Left ventricle myocardium inferior (tissue), 1 donor: ENCODE measurements around the gene KIN. TPM values are rescaled to one million over a fixed set of nuclear protein-coding genes. Genes with fewer than 3 reads are reported as not detected.

ENCODE experiments used
- DNase-seq: peaks from one replicate; pipeline ENCODE4 v3.0.0-alpha.2; 2020
- H3K27ac ChIP-seq: fragments of 200-600 bp; replicated peaks from 2 replicates; pipeline ENCODE4 v1.8.0; 2021
- H3K27me3 ChIP-seq: fragments of 200-600 bp; 2 replicates; pipeline ENCODE4 v1.8.0; 2021; ENCODE audit warnings: low read depth
- H3K36me3 ChIP-seq: fragments of 200-600 bp; 2 replicates; pipeline ENCODE4 v1.8.0; 2021
- H3K4me1 ChIP-seq: fragments of 200-600 bp; 2 replicates; pipeline ENCODE4 v1.8.0; 2021
- H3K4me3 ChIP-seq: fragments of 200-600 bp; 2 replicates; pipeline ENCODE4 v1.8.0; 2021; ENCODE audit warnings: mild to moderate bottlenecking, moderate library complexity
- H3K9me3 ChIP-seq: fragments of 200-600 bp; replicated peaks from 2 replicates; pipeline ENCODE4 v1.8.0; 2021
- intact Hi-C: fragments of 100-400 bp; cut with micrococcal nuclease; formaldehyde crosslinking; loops from one replicate; pipeline ENCODE4 v1.11.0; 2022
- total RNA-seq: library from RNA; stranded (reverse); fragmentation: NEBNext Ultra II Directional; extraction: Animal tissue kit (Norgen Biotek cat#: 25700); gene quantifications from one replicate; pipeline ENCODE4 v1.2.1, GENCODE V29; 2021
- TF ChIP-seq, protein P1 (sequence below): fragments of 200-600 bp; IDR thresholded peaks from 2 replicates; pipeline ENCODE4 v1.8.0; 2021; ENCODE audit warnings: antibody characterized with exemption, mild to moderate bottlenecking, borderline replicate concordance
- donor health status: DM: no; HTN: yes; CAD: no; lungs with severe emphysema.

Gene KIN
- total RNA-seq, 1 donor from 2014 or later, result 10.0 TPM

DNA sequence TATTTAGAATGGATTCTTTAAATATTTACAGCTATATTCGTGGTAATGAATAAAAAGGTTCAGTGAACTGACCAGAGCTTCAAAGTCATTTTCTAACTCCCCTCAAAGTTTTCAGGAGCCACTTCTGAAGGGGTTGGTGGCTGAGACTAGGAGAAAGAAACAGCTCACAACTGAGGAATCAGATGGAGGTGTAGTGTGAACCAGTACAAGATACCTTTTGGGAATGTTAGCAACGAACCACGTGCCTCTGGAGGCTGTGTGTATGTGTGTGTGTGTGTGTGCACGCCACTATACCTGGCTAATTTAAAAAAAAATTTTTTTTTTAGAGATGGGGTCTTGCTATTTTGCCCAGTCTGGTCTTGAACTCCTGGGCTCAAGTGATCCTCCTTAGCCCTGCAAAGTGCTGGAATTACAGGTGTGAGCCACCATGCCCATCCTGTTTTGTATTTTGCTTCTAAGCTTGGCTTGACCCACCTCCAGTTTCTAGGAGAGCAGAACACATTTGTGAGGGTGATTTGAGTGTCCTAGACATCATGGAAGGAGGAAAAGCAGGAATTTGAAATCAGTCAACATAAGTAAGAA, 21.0 kb upstream of the KIN start:
- H3K9me3 ChIP-seq, result no peaks in the 10 kb centered on the region
- H3K27ac ChIP-seq, result no peak overlapping the region
- DNase-seq, result no peak
- TF ChIP-seq, protein P1, sequence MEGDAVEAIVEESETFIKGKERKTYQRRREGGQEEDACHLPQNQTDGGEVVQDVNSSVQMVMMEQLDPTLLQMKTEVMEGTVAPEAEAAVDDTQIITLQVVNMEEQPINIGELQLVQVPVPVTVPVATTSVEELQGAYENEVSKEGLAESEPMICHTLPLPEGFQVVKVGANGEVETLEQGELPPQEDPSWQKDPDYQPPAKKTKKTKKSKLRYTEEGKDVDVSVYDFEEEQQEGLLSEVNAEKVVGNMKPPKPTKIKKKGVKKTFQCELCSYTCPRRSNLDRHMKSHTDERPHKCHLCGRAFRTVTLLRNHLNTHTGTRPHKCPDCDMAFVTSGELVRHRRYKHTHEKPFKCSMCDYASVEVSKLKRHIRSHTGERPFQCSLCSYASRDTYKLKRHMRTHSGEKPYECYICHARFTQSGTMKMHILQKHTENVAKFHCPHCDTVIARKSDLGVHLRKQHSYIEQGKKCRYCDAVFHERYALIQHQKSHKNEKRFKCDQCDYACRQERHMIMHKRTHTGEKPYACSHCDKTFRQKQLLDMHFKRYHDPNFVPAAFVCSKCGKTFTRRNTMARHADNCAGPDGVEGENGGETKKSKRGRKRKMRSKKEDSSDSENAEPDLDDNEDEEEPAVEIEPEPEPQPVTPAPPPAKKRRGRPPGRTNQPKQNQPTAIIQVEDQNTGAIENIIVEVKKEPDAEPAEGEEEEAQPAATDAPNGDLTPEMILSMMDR, result no peak
- H3K36me3 ChIP-seq, result peaks cover 54% of the 10 kb centered on the region
- intact Hi-C loops, result no loop called here
- H3K4me3 ChIP-seq, result no peak overlapping the region
- H3K27me3 ChIP-seq, result no peaks in the 10 kb centered on the region
- peaks cover 13% of the 10 kb centered on the region for H3K4me1 ChIP-seq

DNA sequence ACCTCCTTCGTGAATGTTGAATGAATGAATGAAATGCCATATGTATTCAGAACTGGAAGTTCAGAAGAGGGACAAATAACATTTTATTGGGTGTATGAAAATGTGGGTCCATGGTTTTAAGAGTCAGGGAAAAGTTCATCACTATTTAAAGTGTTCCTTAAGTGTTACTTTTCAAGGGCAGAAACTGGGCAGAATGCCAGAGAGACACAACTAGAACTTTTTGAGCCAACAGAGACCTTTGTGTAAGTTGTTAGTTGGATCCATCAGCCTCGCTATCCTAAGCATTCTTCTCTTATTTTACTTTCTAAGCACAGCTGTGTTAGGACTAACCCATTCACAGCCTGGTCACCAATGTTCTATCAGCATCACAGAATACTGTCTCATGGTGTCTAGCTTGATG, 16.9 kb upstream of the KIN start:
- Histone ChIP-seq H3K4me1 (peaks cover 40% of the 10 kb centered on the region), H3K27me3 (no peaks in the 10 kb centered on the region), H3K4me3 (peak overlapping the region; percentile 0), H3K27ac (no peak overlapping the region), H3K9me3 (no peaks in the 10 kb centered on the region), H3K36me3 (peaks cover 95% of the 10 kb centered on the region)
- TF ChIP-seq, protein P1, result no peak
- intact Hi-C loops, result no loop called here
- DNase-seq, result no peak

DNA sequence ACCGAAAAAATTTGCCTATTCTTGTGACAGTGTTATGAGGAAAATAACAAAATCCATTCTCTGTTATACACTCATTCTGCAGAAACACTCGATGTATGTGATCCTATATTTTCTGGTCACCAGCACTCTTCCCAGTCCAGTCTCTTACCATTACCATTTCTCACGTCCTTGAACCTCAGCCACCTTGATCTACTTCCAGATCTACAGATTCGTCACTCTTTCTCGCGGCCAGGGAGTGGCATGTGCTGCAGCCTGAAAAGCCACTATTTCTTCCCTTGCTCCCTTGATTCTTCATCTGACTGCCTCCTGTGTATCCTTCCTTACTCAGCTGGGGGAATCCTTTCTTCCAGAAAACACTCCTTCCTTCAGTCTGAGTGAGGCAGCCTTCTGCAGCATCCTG, 16.4 kb upstream of the KIN start:
- H3K4me1 ChIP-seq, result peaks cover 40% of the 10 kb centered on the region
- no peak overlapping the region for H3K27ac ChIP-seq
- H3K27me3 ChIP-seq, result no peaks in the 10 kb centered on the region
- H3K9me3 ChIP-seq, result no peaks in the 10 kb centered on the region
- no peak for DNase-seq
- H3K4me3 ChIP-seq, result peak overlapping the region; percentile 0
- intact Hi-C loops, result no loop called here
- TF ChIP-seq, protein P1, result no peak
- H3K36me3 ChIP-seq, result peaks cover 100% of the 10 kb centered on the region

DNA sequence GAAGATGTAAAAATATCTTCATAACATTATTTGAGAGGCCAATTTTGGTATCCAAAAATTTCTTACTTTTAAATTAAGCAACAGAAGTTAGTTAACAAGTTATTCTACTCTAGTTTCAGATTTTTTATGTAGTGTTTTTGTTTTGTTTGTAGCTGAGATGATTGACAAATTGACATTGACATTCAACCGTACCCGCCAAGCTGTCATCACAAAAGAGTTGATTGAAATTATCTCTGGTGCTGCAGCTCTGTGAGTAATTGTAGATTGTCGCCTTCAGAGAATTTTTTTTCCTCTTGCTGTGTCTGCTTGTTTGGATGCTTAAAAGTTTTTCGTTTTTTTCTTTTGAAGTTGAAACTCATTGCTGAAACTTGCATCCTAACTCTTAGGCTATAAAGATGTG, 14.8 kb upstream of the KIN start:
- Histone ChIP-seq H3K27ac (no peak overlapping the region), H3K4me1 (peaks cover 49% of the 10 kb centered on the region), H3K9me3 (no peaks in the 10 kb centered on the region), H3K4me3 (no peak overlapping the region), H3K27me3 (no peaks in the 10 kb centered on the region), H3K36me3 (peaks cover 100% of the 10 kb centered on the region)
- TF ChIP-seq, protein P1, result no peak
- intact Hi-C loops, result no loop called here
- no peak for DNase-seq

DNA sequence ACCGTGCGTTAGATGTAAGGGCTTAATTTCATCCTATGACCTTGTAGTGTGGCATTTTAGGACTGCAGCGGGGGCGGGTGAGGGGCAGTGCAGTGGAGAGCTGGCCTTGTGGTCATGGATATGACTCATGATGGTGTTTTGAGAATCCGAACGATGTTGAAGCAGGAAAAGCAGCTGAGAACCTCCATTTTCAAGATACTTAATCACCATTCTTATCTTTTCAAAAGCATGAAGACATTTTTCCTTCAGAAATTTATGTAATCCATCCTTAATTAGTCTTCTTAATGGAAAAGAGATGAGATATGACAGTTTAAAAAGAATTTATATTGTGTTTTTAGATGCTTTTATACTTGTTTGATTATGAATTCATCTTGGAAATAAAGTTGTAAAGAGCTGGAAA, 9.8 kb upstream of the KIN start:
- H3K36me3 ChIP-seq, result peaks cover 63% of the 10 kb centered on the region
- H3K4me1 ChIP-seq, result peaks cover 74% of the 10 kb centered on the region
- DNase-seq, result peak; percentile 29
- H3K27me3 ChIP-seq, result no peaks in the 10 kb centered on the region
- no peaks in the 10 kb centered on the region for H3K9me3 ChIP-seq
- TF ChIP-seq, protein P1, result no peak
- intact Hi-C loops, result no loop called here
- no peak overlapping the region for H3K4me3 ChIP-seq
- H3K27ac ChIP-seq, result peak overlapping the region; percentile 72

DNA sequence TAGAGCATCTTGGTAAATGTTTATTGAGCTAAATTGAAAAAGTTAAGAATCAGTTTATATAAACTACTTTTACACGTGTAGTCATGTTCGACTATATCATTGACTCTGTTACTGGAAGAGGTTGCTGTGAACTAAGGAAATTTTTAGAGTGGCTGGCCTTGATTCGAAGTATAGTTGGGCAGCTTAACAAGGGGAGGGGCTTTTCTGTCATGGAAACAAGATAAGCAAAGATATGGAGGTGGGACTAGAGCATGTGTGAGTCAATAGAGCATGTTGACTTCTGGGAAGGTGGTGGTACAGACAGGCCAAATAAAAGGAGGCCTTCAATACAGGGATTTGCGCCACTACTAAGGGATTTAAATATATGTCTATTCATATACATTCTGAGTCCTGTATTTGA, 7.8 kb upstream of the KIN start:
- Histone ChIP-seq H3K27me3 (no peaks in the 10 kb centered on the region), H3K36me3 (peaks cover 43% of the 10 kb centered on the region), H3K27ac (peak overlapping the region; percentile 55), H3K9me3 (no peaks in the 10 kb centered on the region), H3K4me1 (peaks cover 79% of the 10 kb centered on the region), H3K4me3 (peak overlapping the region; percentile 9)
- TF ChIP-seq, protein P1, result no peak
- intact Hi-C loops, result no loop called here
- no peak for DNase-seq
